ENCODE measurements around the gene PPP1R9A.

The PPP1R9A gene

DNA sequence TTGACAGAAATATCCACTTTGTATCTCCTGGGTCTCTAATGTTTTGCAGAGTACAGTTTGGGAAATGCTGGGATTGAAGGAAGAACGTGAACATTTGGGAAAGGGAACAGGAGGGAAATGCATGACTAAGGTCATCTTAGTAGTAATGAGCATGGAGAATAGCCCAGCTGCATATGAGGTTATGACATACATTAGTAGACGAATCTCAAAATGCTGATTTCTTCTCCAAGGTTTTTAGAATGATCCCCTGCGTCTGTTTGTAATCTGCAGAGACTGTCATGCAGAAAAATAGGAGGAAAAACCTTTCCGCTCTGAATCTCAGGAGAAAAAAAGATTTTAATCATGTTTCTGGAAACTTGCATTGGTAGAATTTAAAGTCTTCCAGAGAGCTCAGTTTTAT lies 133.6 kb downstream of the PPP1R9A start:
- no peak for DNase-seq

DNA sequence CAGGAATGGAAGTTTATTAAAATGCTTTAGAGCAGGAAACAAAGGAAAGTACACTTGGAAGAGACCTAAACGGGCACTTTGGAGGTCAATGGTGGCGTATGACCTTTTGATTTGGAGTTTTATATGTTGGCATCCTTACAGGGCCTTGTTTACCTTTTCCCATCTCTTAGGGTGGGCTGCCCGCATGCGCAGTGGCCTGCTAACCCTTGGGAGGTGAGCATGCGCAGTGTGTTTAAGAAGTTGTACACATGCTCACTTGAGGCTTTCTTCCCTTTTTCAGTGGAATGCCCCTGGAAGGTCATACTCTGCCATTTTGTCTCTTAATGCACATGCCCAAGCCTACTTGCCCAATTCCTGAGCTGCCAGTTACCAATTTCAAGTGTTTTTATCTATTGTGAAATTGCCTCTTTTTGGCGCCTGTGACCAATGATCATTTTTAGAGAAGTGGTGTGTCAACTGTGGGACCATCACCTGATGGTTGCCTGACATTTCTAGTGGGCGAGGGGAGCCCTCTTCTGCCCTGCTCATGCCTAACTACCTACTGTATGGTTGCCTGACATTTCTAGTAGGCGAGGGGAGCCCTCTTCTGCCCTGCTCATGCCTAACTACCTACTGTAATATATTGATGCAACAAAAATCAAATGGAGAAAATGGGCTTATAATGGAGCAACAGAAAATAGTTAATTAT lies 138.0 kb downstream of the PPP1R9A start:
- no peak for DNase-seq

DNA sequence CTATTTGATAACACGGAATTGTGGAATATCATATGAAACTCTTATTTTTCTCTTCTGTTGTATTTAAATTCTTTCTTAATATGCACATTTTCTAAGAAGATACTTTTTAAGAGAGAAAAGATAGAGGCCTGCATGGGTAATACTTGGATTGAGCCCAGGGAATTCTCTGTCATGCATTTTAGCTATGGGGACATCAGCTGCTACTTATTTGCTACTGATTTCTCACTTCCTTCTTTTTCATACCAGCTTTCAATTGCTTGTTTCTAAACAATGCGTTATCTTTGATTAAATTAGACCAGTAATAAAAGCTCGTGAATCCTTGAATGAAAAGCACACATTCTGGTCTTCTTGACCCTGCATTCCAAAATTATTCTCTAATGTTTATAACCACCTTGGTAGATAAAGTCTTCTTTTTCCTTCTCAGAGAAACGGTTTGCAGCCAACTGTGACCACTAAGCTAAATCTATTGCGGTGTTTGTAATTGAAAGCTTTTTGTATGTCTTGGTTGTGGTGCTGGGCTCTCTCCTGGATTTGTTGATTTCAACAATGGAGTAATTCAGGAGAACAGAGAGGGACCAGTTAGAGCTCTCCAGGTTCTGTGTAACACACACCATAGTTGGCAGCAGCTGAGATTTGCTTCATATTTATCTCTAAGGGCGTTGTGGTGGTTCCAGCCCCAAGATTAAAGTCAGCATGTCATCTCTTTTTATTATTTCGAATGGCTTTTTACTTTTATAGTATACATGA lies 139.3 kb downstream of the PPP1R9A start:
- DNase-seq: no peak

DNA sequence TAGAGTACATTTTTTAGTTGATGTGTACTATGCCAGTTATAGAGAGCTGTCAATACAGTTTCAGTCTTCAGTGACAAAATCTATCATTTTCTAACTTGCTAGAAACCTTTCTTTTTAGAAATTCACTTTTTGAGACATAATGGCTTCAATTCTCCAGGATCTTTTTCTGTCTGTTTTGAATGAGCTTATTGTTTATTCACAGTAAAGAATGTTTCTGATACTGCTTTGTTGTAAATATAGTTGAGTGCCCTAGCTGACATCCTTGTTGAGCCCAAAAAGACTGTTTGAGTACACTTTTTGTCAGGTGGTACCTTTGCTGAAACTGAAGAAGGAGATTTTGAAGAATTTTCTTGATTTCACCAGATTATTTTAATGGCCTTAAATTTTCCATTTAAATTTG lies 139.9 kb downstream of the PPP1R9A start:
- DNase-seq: no peak

DNA sequence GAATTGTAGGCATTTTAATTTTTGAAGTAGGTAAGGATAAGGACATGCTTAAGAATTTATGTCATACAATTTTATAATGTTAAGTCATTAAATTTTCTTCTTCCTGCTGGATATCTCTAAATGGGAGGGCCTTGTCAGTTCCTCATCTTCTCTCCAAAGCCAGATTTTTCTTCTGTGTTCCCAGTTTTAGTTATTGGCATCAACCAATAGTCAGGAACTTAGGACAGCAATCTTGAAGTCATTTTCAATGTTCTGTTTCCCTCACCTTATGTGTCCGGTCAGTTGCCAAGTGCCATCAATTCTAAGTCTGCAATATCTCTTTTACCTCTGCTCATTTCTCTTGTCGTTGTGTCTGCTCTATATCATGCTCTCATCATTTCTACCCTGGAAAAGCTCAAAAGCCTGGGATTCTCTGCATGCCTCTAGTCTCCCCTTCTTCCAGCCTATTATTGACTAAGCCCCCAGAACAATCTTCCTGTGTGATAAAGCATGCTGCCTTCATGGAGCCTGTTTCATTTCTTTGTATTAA lies 145.2 kb downstream of the PPP1R9A start:
- no peak for DNase-seq

DNA sequence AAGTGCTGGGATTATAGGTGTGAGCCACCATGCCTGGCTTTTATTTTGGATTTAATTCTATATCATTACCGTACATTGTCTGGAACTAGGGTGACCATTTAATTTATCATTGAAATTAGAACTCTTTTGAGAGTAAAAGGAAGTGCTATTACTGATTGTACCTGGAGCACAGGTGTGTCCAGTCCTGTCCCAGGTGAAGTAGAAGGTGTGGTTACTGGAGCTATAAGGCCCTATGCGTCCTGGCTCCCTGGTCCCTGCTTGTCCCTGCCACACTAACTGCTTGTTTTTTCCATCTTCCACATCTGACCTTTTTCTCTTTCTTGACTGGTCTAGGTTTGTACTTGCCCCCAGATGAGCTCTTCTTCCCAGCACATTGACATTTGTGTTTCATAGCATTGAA lies 147.0 kb downstream of the PPP1R9A start:
- DNase-seq: no peak

DNA sequence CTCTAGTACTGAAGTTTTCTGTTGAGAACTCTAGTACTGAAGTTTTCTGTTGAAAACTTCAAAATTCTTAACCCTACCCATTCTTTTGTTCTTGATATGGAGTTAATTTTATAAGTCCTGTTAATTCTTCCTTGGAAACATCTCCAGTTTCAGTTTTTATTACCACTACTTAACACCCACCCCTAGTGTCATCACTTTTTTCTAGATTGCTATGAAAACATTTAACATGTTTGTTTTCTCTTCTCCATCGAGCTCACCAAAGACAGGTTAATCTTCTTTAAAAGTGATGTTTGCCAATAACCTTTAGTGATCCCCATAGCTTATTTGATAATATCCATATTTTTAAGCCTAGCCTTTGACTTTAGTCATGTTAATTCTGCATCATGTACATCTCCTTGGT lies 147.9 kb downstream of the PPP1R9A start:
- DNase-seq: no peak

DNA sequence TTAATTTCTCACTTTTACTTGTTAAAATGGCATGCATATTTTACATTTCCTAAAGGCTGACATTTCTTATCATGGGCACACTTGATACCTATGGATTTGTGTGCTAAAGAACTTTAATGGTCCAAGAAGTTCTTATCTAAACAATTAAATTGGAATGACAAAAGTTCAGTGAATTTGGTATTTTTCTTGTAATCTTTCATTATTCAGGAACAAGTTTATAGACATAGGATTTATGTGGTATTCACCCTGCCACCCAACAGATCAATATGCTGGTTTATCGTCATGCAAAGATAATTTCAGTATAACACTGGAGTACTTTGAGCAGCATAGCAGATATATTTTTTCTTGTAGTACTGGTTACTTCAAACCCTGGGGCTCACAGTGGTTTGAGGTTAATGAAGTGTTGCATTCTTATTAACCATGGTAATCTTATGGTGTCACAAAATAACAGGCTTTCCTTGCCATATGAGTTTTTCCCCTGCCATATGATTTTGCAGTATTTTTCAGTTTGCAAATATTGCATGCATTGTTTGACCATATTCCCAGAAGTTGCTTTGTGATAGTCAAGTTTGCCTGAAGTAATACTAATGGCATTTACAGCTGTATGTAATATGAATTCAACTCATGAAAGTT lies 148.8 kb downstream of the PPP1R9A start:
- DNase-seq: no peak

DNA sequence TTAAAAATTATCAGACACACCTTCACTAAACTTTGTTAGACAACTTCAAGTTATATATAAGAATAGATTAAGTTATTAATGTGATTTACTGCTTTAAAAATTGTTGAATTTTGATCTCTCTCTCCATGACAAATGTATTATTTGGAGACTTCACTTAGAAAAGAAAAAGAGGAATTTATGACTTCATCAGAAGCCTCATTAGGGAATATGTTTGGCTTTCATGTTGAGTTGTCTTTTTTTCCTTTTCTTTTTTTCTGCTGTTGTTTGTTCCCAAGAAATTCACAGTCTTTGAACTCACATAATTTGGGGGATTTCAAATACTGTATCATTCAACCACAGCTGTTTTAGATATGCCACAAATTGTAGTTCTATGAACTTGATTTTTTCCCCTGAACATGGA lies 149.5 kb downstream of the PPP1R9A start:
- DNase-seq: no peak

DNA sequence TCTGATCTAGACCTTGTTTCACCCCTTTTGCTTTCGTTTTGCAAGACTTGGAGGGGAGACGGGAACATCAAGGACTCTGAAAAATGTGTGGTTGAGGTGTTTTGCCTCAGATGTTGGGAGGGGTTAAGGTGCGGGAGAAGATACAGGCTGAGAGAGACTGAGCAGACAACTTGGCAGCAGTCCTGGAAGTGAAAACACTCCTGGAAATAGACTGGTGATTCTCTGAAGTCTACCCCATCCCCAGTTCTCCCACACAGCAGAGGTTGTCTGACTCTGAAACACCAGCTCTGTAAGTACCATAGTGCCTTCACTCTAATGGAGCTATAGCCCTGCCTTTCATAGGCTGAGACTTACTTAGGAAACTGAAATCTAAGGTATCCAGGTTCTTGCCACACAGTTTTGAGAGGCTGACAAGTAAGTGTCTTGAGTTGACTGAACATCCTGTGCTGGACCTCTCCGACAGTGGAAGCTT lies 152.5 kb downstream of the PPP1R9A start:
- DNase-seq: no peak

DNA sequence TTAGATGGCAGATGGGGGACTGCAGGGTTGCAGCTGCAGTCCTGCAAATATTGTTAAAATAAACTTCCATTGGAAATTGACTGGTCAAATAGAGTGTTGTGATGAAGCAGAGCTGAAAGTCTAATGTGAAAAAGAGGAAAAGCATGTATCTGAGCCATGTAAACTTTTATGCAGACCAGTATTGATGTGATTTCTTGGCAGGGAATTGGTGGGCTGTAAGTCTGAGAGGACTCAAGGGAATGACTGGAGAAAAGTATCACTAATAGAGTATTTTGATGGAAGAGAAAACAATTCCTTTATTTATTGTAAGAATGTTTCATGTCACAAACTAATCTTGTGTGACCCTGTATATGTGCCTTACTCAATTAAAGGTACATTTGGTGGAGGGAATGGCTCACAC lies 155.5 kb downstream of the PPP1R9A start:
- DNase-seq: no peak

DNA sequence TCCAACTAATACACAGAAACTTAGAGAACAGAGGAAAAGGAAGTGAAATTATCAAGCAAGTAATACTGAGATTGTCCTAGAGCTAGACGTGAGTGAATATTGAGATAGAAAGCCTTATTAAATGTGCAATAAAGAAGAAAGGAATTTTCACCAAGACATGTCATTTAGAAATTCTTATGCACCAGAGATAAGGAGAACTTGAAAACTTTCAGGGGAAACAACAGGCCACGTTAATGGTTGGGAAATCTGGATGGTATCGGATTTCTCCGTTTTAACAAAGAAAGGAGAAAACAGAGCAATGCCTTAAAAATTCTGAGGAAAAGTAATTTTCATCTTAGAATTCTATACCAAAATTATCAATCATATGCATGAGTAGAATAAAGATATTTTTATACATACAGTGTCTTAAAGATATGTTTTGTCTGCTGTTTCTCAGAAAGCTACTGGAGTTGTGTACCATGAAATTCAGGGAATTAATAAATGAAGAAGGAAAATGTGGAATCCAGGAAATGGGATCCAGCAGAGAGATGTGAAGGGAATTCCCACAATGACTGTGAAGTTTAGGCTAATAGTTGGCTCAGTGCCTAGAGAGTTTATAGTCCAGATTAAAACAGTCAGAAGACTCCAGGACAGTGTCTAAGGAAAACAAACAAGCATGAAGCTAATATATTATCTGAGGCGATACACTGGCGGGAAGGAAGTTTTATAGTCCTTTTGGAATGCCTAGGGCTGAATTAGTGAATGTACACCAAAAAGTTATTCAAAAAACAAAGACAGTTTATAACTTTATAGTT lies 159.5 kb downstream of the PPP1R9A start:
- DNase-seq: no peak

DNA sequence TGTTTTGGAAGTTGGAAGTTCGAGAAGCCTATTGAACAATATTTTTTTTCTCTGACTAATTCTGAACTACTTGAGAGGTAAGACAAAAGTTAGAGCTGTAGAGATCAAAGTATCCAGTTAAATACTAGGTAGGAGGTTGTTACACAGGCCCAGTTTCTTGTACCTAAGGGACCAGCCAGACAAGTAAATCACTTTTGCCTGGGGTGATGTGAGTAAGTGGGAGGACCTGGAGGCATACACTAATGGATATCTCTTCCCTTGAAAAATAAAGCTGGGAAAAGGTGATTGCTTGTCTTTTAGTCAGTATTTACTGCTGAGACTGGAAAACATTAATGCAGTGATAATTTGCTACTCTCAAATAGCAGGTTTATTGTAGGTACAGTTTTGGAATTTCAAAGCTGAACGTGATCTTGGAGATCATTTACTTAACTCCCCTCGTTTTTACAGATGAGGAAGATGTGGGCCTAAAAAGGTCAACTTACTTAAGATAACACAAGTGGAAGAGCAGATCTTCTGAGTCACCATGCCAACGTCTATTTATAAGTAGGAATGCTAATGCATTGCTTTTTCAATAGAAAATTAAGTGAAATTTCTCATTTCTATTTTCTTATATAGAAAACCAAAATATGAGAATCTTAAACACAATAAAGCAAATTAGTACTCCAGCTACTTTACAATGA lies 181.3 kb downstream of the PPP1R9A start:
- no peak for DNase-seq

DNA sequence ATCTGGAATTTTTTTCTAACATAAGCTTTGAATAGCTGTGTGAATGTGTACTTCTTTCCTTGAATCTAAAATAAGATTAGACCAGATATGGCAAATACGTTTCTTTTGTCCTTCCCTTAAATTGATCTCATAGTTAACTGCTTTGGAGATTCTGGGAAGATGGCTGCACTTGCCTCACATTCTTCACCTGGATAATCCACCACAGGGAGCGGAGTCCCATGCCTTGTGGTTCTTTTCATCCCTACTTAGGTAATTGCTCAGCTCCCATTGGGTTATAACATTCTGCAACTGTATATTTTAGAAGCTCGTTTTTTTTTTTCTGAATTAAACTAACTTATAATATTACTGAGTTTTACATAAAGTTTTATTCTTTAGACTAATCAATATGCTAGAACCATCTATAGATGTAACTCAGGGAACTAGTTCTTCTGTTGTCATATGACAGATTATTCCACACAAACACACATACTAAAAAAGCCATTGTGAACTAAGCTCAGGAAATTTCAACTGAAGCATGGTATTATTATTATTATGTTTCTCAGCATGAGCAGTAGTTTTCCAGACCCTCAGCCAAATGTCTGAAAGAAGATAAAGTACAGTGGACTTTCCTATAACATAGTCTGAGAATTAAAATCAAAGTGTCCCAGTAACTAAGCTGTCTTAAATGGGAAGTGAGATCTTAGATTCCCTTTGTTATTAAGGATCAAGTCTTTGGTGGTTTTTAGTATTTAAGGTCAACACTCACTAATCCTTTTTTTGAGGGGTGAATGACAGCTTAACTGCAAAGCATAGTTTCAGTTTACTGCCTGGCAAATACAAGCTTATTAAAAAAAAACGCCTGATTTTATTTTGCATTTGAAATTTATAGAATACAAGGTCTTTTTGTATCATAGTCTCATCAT lies 182.3 kb downstream of the PPP1R9A start:
- no peak for DNase-seq

DNA sequence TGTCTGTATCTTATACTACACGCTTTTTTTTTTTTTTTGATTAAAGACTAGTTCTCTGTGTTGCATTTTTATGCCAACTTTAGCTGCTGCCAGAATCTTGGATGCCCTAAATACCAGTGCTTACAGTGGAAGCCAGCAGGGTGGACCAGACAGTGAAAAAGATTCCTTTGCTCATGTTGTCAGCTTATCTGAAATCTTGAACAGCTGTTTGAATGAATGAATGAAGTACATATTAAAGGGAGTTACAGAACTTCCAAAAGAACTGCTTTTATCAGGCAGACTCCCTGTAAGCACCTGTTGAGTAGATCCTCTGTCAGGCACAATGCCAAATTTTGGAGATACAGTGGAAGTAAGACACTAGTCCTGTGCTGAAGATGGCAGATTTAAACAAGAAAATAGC lies 184.9 kb downstream of the PPP1R9A start:
- no peak for DNase-seq

DNA sequence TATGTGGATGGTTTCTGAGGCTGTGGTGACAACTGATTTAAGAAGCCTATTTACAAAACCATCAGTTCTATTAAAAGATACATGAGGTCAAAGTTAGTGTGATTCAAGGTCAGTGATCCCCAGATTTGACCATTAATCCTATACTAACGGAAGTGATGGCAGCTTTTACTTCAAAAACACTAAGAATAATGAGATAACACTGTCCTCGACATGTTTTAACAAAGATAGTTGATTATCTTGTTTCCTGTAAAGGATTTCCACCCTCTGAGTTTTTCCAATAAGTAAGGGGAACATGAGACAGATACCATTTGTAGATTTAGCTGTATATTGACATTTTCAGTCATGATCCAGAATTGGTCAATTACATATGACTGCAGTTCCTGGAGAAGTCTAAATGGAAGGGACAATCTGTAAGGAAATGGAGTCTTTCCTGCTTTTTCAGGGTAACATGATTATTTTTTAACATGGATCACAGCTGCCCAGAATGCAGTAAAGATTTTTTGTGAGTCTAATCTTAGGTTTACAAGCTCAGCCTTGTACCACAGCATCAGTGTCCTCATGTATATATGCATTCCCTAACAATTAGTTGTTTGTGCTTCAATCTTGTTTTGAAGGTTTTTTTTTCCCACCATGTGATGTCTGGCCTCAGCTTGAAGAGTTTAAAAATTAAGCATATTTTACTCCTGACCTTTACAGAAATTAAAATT lies 188.0 kb downstream of the PPP1R9A start:
- no peak for DNase-seq

DNA sequence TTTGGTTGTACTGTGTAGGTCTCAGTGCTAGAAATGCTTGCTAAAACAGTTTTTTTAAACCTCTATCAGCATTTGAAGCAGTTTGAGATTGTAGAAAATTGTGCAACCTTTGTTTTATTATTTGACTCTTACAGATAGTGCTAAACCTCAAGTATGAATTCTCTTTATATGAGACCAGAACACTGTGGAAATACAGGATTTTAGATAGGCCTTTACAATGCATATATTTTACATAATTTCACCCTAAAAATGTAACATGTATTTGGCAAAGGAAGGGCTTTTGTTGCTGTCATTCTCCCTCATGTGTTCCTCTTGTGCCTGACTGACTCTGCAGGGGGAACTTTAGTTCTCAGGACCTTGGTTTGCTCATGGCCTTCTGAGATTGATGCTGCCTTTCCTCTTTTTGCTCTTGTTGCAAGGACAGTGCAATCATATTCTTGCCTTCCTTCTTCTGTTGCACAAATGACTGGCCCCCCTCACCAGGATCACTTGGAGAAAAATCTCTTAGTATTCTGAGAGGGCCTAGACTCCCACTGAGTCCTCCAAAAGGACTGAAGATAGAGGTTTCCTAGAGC lies 188.7 kb downstream of the PPP1R9A start:
- DNase-seq: no peak

DNA sequence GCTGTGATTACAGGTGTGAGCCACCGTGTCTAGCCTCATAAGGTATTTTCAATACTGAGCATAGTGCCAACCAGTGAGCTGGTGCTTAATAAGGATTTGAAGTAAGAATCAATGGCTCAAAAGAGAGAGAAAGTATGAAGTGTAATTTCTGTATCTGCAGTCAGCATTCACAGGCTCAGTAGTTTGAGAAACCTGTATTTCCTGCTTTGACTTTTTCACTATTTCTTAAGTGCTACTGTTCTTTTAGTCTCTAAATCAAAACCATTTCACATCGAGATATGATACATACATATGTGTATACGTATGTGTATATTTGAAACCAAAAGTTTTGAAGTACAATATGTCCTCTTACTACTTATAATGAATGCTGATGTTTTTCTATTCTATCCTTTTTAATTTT lies 189.9 kb downstream of the PPP1R9A start:
- DNase-seq: no peak

DNA sequence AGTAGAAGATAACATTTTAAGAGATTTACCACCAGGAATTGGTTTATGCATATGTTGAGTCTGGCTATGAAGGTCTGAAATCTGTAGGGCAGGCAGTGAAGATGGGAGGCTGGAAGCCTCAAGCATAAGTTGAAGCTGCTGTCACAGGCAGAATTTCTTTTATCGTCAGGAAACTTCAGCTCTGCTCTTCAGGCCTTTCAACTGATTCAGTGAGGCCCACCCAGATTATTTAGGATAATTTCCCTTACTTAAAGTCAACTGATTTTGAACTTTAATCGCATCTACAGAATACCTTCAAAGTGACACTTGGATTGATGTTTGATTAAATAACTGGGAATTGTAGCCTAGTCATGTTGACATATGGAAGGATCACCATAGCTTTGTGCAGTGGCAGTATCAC lies 190.5 kb downstream of the PPP1R9A start:
- no peak for DNase-seq

DNA sequence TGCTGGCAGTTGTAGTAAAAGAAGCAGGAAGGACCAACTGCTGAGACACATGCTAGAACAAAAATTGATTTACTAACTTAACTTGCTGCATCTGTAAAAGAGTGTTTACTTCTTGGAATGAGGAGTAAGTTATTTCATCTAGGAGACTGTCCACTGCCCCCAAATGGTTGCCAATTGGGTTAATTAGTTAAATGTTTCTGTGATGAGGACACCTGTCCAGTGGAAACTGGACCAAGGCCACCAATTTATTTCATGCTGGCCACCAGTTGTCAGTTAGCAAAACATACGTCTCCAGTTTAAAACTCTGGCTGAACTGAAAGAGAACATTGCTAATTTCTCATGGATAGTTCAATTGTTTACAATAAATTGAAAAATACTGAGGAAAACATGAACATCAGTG lies 191.7 kb downstream of the PPP1R9A start:
- no peak for DNase-seq

All from activated T-cell treated with anti-CD3 and anti-CD28 coated beads for 4 hours (primary cell).